GM21526 (cell line): ENCODE measurements around the gene SRGAP1.
"Not testable (repeated sequence)": the region's sequence is repeated elsewhere in the genome, so short reads cannot be mapped to it uniquely, and the experiment has no call there.

ENCODE experiments used
- ATAC-seq: cut with Tn5 transposase; IDR thresholded peaks from one replicate; pipeline ENCODE4 v1.9.1; 2021; ENCODE audit warnings: moderate library complexity; ENCODE audit not compliant: unreplicated experiment, low FRiP score

The SRGAP1 gene

DNA sequence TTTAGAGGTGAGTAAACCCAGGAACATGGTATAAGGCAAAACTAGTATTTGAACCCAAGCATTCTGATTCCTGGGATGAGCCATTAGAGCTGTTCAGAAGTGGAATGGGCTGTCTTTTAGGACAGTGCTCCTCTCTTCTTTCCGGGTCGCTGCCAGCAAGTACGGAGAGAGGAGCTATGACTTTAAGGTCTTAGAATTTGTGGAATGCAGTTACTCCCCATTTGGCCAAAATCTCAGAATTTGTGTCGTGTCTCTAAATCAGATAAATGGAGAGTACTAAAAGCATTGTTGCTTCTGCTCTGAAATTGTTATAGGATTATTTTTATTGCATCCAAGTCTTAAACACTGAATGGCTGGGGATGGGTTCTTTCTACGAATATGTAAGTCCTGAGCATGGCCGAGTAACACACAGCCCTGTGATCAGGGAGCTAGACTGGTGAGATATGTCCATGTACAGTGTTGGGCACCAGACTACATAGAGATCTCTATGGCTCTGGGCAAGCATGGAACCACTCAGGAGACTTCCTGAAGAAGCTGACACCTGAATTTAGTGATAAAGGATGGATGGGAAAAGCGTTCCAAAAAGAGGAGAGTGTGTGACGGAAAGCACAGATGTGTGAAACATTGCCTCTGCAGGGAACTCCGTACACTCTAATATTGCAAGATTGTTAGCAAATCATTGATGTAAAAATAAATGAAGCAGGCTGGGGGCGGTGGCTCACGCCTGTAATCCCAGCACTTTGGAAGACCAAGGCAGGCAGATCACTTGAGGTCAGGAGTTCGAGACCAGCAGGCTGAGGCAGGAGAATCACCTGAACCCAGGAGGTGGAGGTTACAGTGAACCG lies 184.7 kb downstream of the SRGAP1 start:
- no peak for ATAC-seq

GRCh38 chr12:64030155-64030554 lies 185.7 kb downstream of the SRGAP1 start:
- ATAC-seq, result no peak

- not testable (repeated sequence) for ATAC-seq
Measured at GRCh38 chr12:64034056-64034455, 189.6 kb downstream of the SRGAP1 start.

- peak; percentile 56 for ATAC-seq
Measured at GRCh38 chr12:64034901-64035576, 190.5 kb downstream of the SRGAP1 start.

GRCh38 chr12:64036414-64036813 lies 191.9 kb downstream of the SRGAP1 start:
- no peak for ATAC-seq

- no peak for ATAC-seq
Measured at GRCh38 chr12:64039281-64039871, 194.9 kb downstream of the SRGAP1 start.

GRCh38 chr12:64042911-64043310 lies 198.4 kb downstream of the SRGAP1 start:
- no peak for ATAC-seq

DNA sequence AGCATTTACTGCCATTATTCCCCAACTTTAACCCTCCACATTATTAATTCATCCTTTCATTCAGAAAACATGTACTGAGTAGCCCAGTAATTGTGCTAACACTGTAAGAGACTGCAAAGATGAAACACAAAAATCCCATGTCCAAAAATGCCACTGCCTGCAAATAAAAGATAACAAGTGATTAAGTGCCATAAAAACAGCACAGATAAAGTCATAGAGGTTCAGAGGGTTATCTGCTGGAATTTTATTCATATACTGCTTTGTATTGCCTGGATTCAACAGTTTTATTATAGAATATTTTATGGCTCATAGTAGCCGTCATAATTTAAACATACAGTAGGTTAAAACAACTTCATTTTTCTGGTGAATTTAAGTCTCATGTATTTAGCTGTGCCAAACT lies 199.7 kb downstream of the SRGAP1 start:
- no peak for ATAC-seq

DNA sequence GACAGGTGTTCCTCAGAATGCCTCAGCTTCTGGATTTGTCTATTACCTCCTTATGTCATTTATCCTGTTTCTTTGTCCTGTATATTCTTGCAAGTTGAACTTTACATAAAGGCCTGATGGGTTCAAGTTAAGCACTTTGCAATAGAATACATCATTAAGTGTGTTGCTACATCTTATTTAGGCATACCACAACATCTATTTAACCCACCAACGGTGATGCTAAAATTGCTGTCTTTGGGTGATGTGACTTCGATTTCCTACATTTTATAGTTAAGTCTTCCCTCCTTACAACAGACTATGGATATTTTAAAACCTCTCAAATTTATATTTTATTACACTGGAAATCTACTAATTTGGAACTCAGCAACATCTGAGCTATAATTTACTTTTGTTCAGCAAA lies 206.6 kb downstream of the SRGAP1 start:
- no peak for ATAC-seq

- no peak for ATAC-seq
Measured at GRCh38 chr12:64053117-64053516, 208.6 kb downstream of the SRGAP1 start.

GRCh38 chr12:64054079-64054520 lies 209.6 kb downstream of the SRGAP1 start:
- ATAC-seq, result no peak

GRCh38 chr12:64056741-64057140 lies 212.2 kb downstream of the SRGAP1 start:
- ATAC-seq, result no peak

DNA sequence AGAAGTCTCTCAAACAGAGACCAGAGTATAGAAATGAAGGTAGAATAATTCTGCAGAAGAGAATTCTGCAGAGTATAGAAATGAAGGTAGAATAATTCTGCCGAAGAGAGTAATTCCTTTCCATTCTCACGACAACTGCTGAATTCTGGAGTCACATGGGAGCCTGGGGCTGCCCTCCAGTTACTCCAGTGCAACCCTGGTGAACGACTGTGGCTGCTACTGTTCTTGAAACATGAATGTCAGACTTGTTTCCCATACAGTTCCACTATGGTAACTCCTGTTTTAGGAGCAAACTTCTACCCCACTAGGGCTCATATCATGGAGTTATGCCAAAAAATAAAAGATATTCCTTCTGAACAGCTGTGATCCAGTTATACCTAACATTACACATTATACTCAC lies 213.2 kb downstream of the SRGAP1 start:
- ATAC-seq, result no peak

- no peak for ATAC-seq
Measured at GRCh38 chr12:64058541-64059265, 214.2 kb downstream of the SRGAP1 start.

GRCh38 chr12:64059685-64060084 lies 215.2 kb downstream of the SRGAP1 start:
- ATAC-seq, result no peak

DNA sequence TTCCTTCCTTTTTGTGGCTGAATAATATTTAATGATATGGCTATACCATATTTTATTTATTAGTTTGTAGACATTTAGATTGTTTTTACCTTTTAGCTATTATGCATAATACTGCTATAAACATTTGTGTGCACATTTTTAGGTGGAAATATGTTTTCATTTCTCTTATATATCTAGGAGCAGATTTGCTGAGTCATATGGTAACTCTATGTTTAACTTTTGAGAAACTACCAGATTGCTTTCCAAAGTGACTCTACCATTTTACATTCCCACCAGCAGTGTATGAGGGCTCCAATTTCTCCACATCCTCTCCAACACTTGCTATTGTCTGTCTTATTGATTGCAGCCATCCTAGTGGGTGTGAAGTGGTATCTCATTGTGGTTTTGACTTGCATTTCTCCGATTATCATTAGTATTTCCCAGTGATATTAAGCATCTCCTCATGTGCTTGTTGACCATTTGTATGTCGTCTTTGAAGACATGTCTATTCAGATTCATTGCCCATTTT lies 217.4 kb downstream of the SRGAP1 start:
- ATAC-seq, result no peak

- ATAC-seq, result no peak
Measured at GRCh38 chr12:64063121-64063520, 218.6 kb downstream of the SRGAP1 start.

DNA sequence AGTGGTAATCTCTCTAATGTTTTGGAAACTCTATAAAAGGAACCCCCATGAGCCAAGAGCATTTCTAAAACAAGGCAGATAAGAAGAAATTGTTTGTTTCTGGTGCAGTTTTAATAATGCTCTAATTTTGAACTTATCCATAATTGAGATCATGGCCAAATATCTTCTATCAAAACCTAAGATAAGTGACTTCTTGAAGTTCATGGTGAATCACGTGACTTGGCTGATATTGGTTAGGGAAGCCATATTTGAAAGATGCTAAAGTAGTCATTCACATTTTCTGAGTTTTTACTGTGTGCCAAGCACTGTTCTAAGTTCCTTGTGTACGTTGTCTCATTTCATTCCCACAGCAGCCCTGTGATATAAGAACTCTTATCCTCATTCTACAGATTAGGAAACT lies 219.7 kb downstream of the SRGAP1 start:
- no peak for ATAC-seq

GRCh38 chr12:64064706-64065105 lies 220.2 kb downstream of the SRGAP1 start:
- no peak for ATAC-seq

- no peak for ATAC-seq
Measured at GRCh38 chr12:64065881-64066451, 221.5 kb downstream of the SRGAP1 start.
